Smooth muscle cell (in vitro differentiated cells): ENCODE results near the gene MNAT1. TPM values are rescaled to one million over a fixed set of nuclear protein-coding genes. Genes with fewer than 3 reads are reported as not detected.

Experiments used
- DNase-seq: peaks from one replicate; lab custom pipeline; 2025; ENCODE audit not compliant: unreplicated experiment; lab: John Stamatoyannopoulos, UW
- H2AFZ ChIP-seq: fragments of 200-600 bp; sonication (generic); 2 replicates; pipeline ENCODE4 v1.6.0; 2016; ENCODE audit warnings: antibody characterized with exemption, low read depth, mild to moderate bottlenecking
- H3F3A ChIP-seq: fragments of 200-600 bp; sonication (generic); 2 replicates; pipeline ENCODE4 v1.6.0; 2017; ENCODE audit warnings: antibody characterized with exemption, low read depth
- H3K27ac ChIP-seq: fragments of 200-600 bp; sonication (generic); 2 replicates; pipeline ENCODE4 v1.5.1; 2016; ENCODE audit warnings: low read depth, mild to moderate bottlenecking
- H3K27me3 ChIP-seq: fragments of 200-600 bp; sonication (generic); 2 replicates; pipeline ENCODE4 v1.6.1; 2016; ENCODE audit warnings: low read depth, mild to moderate bottlenecking
- H3K36me3 ChIP-seq: fragments of 200-600 bp; sonication (generic); 2 replicates; pipeline ENCODE4 v1.5.1; 2016; ENCODE audit warnings: low read depth
- H3K4me1 ChIP-seq: fragments of 200-600 bp; sonication (generic); 2 replicates; pipeline ENCODE4 v1.5.1; 2016; ENCODE audit warnings: low read depth
- H3K4me2 ChIP-seq: fragments of 200-600 bp; sonication (generic); 2 replicates; pipeline ENCODE4 v1.6.0; 2016; ENCODE audit warnings: mild to moderate bottlenecking
- H3K4me3 ChIP-seq: fragments of 200-600 bp; sonication (generic); 2 replicates; pipeline ENCODE4 v1.5.1; 2016; ENCODE audit warnings: mild to moderate bottlenecking
- H3K79me2 ChIP-seq: fragments of 200-600 bp; sonication (generic); 2 replicates; pipeline ENCODE4 v1.6.0; 2016; ENCODE audit warnings: low read depth, mild to moderate bottlenecking
- H3K9ac ChIP-seq: fragments of 200-600 bp; sonication (generic); 2 replicates; pipeline ENCODE4 v1.6.0; 2016; ENCODE audit warnings: low read depth
- H3K9me3 ChIP-seq: fragments of 200-600 bp; sonication (generic); replicated peaks from 2 replicates; pipeline ENCODE4 v1.5.1; 2016; ENCODE audit warnings: low read depth
- H4K20me1 ChIP-seq: fragments of 200-600 bp; sonication (generic); 2 replicates; pipeline ENCODE4 v1.6.0; 2016; ENCODE audit warnings: low read depth
- WGBS: methylation state at CpG from one replicate; pipeline ENCODE4 v1.1.7; 2016; ENCODE audit warnings: low lambda C conversion rate; 5-methylcytosine and 5-hydroxymethylcytosine counted together
- polyA plus RNA-seq: library from polyadenylated mRNA; unstranded; fragments of >200 nt; fragmentation: Nextera tagmentation; extraction: Ambion mirVana; gene quantifications from 2 replicates; pipeline ENCODE4 v1.2.1, GENCODE V29; 2016
- total RNA-seq: library from RNA; depleted of rRNA; stranded (reverse); fragments of >200 nt; gene quantifications from 2 replicates; pipeline ENCODE4 v1.2.3, GENCODE V29; 2014
- TF ChIP-seq, protein P1 (sequence below): fragments of 200-600 bp; sonication (generic); IDR thresholded peaks from 2 replicates; pipeline ENCODE4 v1.5.1; 2017; ENCODE audit warnings: borderline replicate concordance, mild to moderate bottlenecking, antibody characterized with exemption; ENCODE audit not compliant: insufficient read depth, poor library complexity, severe bottlenecking

Gene MNAT1
- total and polyA plus RNA-seq, 2 experiments from 2014 or later, result 28.1 to 62.7 TPM

DNA sequence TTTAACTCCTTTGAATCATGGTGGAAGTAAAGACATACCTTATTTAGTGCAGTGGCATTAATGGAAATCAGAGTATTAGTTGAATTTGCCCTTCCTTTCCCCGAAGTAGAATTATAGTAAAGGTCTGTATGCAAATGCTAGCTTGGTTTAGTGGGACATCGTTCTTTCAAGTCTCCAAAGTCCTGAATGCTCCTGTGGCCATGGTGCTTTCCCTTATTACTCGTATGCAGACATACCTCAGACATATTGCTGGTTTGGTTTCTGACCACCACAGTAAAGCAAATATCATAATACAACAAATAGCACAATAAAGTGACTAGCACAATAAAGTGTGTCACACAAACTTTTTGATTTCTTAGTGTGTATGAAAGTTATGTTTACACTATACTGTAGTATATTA, 52.3 kb downstream of the MNAT1 start:
- DNase-seq, result no peak
- no peak overlapping the region for H3K27ac ChIP-seq
- H3K79me2 ChIP-seq, result peaks cover 15% of the 10 kb centered on the region
- H3K4me2 ChIP-seq, result no peak overlapping the region
- H3K9me3 ChIP-seq, result no peaks in the 10 kb centered on the region
- H3K4me3 ChIP-seq, result no peak overlapping the region
- WGBS, result 98% methylated on average over 3 of the region's 3 CpGs
- no peaks in the 10 kb centered on the region for H3K27me3 ChIP-seq
- H2AFZ ChIP-seq, result no peak overlapping the region
- TF ChIP-seq, protein P1, sequence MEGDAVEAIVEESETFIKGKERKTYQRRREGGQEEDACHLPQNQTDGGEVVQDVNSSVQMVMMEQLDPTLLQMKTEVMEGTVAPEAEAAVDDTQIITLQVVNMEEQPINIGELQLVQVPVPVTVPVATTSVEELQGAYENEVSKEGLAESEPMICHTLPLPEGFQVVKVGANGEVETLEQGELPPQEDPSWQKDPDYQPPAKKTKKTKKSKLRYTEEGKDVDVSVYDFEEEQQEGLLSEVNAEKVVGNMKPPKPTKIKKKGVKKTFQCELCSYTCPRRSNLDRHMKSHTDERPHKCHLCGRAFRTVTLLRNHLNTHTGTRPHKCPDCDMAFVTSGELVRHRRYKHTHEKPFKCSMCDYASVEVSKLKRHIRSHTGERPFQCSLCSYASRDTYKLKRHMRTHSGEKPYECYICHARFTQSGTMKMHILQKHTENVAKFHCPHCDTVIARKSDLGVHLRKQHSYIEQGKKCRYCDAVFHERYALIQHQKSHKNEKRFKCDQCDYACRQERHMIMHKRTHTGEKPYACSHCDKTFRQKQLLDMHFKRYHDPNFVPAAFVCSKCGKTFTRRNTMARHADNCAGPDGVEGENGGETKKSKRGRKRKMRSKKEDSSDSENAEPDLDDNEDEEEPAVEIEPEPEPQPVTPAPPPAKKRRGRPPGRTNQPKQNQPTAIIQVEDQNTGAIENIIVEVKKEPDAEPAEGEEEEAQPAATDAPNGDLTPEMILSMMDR, result no peak
- no peak overlapping the region for H3K9ac ChIP-seq
- H3K36me3 ChIP-seq, result no peaks in the 10 kb centered on the region
- H3F3A ChIP-seq, result no peaks in the 10 kb centered on the region
- H4K20me1 ChIP-seq, result peaks cover 65% of the 10 kb centered on the region
- H3K4me1 ChIP-seq, result peaks cover 4% of the 10 kb centered on the region

DNA sequence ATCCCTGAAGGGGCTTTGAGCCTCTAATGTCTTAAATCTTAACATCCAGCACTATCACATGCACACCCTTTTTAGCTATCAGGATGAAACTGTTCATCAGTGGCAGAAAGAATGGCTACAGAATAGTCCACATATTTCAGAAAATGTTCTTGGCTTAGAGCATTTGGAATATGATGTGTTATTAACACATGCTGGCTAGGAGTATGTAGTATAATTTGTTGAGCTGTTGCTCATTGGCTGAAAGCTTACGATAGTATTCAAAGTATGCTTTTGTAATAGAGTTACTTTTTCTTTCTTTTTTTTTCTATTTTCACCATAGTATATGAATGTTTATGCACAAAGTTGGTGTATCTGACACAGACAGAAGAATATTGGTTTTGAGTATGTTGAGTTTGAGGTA, 55.1 kb downstream of the MNAT1 start:
- TF ChIP-seq, protein P1, result no peak
- Histone ChIP-seq H3K4me3 (no peak overlapping the region), H3K36me3 (no peaks in the 10 kb centered on the region), H3K4me1 (peaks cover 4% of the 10 kb centered on the region), H3K9ac (no peak overlapping the region), H3K27me3 (no peaks in the 10 kb centered on the region), H4K20me1 (peaks cover 43% of the 10 kb centered on the region), H3K79me2 (peaks cover 16% of the 10 kb centered on the region), H3K27ac (no peak overlapping the region), H2AFZ (no peak overlapping the region), H3K9me3 (no peaks in the 10 kb centered on the region), H3K4me2 (no peak overlapping the region), H3F3A (no peaks in the 10 kb centered on the region)
- WGBS, result 94% methylated on average over 1 of the region's 1 CpG
- no peak for DNase-seq

DNA sequence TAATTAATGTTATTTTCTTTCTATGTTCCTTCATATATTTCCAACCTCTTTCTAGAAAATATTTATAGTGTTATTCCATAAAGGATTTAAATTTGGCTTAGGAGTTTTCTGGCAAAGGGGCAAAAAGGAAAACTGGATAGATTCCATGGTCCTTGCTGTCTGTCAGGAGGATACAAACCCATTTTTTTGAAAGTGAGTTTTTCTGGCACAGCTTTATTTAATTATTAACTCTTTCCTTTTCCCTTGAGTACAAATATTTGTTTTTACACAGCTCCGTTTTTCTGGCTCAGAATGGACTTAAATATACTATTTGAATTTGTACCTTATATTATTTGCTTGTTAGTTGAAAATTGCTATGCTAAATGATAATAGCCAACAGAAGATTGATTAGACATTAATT, 56.3 kb downstream of the MNAT1 start:
- TF ChIP-seq, protein P1, result no peak
- H3K27me3 ChIP-seq, result no peaks in the 10 kb centered on the region
- WGBS, result 98% methylated on average over 1 of the region's 1 CpG

DNA sequence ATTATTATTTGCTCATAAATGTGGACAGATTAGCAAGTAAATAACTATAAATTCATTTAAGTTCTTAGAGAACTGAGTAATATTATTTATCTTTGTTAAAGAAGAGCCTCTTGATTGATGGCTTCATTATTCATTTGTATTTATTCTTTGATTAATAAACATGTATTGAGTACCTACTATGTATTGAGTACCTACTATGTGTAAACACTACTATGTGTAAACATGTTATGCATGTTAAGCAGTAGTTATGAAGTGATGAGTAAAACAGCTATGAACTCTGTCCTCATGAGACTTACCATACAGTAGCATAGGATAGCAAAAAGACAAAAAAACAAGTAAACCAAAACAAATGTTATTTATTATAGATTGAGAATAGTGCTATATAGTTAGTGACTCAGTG, 61.9 kb downstream of the MNAT1 start:
- H2AFZ ChIP-seq, result no peak overlapping the region
- no peaks in the 10 kb centered on the region for H3K36me3 ChIP-seq
- H4K20me1 ChIP-seq, result peaks cover 11% of the 10 kb centered on the region
- no peak overlapping the region for H3K4me3 ChIP-seq
- no peak for DNase-seq
- H3K27ac ChIP-seq, result no peak overlapping the region
- H3K4me2 ChIP-seq, result no peak overlapping the region
- no peaks in the 10 kb centered on the region for H3K4me1 ChIP-seq
- H3K9me3 ChIP-seq, result no peaks in the 10 kb centered on the region
- H3K9ac ChIP-seq, result no peak overlapping the region
- H3F3A ChIP-seq, result no peaks in the 10 kb centered on the region
- peaks cover 11% of the 10 kb centered on the region for H3K79me2 ChIP-seq
- H3K27me3 ChIP-seq, result no peaks in the 10 kb centered on the region
- TF ChIP-seq, protein P1, result no peak

More for the DNA sequence above, 56.3 kb downstream of the MNAT1 start:
- Histone ChIP-seq H3F3A (no peaks in the 10 kb centered on the region), H3K36me3 (no peaks in the 10 kb centered on the region), H3K4me3 (no peak overlapping the region), H3K4me1 (peaks cover 4% of the 10 kb centered on the region), H3K4me2 (no peak overlapping the region), H3K27ac (no peak overlapping the region), H3K9ac (no peak overlapping the region), H3K79me2 (peaks cover 14% of the 10 kb centered on the region), H2AFZ (no peak overlapping the region), H3K9me3 (no peaks in the 10 kb centered on the region), H4K20me1 (peaks cover 39% of the 10 kb centered on the region)
- no peak for DNase-seq
